Kidney capillary endothelial cell (primary cell): ENCODE data around the gene ITSN2.
A peak's percentile ranks its signal among the peaks of the same experiment; 100 is the strongest.

ENCODE experiments used
- DNase-seq: peaks from one replicate; pipeline ENCODE4 v3.0.0-alpha.2; 2018; ENCODE audit warnings: low spot score

The ITSN2 gene

DNA sequence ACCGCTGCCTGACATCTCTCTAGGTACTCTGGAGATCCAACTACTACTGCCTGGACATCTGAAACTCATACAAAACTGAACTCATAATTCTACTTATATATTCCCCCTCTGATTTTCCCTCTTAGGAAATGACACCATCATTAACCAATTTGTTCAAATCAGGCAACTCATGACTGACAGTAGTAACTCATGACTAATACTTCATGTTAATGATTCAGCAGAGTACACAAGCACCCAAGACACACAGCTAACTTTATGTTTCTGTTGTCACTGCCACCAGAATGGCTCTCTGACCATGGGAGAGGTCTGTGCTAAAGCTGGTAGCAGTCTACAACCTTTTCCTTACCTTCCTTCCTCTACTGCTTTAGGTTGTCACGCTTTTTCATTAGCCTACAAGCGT is 91.1 kb downstream of the ITSN2 start:
- DNase-seq, result peak; percentile 89

DNA sequence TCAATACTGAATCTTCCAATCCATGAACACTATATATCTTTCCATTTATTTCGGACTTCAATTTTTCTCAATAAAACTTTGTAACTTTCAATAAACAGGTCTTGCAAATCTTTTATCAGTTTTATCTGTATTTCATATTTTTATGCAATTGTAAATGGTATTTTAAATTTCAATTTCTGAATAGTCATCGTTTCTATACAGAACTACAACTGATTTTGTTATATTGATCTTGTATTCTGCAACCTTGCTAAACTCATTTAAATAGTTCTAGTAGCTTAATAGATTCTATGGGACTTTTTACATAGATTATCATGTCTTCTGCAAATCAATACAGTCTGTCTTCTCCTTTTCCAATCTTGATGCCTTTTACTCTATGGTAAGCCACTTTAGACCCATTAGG is 95.1 kb downstream of the ITSN2 start:
- no peak for DNase-seq

DNA sequence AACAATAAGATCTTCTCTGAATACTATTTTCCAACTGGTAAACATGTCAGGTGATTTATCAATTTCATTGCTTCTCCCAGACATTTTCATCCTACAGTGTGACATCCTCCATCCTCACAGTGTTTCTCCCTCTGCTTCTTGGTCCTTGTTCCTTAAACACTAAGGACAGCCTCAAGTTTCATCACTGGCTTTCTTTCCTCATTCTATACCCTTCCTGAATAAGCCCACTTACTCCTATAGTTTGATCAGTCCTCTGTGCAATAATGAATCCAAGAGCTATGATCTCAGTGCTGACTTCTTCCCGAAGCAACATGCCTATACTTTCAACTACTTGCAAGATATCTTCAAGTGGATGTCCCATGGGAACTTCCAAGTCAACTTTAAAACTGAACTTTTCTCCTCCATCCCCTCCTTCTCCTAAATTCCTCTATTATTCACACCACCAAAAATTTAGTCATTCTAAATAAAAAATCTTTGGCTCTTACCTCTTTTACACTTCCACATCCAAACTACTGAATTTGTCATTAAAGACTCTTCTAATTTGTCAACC is 97.8 kb downstream of the ITSN2 start:
- DNase-seq, result no peak

DNA sequence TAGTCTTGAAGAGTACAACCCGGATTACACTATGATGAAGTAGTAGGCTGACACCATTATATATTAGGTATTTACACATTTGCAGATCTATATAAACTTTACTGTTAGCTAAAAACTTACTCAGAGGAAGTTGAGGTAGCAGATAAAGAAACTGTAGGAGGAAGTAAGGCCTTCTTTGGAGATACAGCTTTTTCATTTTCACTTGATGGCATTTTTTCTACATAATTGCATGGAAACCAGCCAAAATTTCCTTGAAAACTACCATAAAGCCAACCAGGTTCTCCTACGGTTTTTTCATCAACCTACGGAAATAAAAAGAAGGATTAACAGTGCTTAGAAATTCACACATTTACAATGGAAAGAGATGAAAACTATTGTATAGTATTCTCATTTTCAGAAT is 98.9 kb downstream of the ITSN2 start:
- no peak for DNase-seq

DNA sequence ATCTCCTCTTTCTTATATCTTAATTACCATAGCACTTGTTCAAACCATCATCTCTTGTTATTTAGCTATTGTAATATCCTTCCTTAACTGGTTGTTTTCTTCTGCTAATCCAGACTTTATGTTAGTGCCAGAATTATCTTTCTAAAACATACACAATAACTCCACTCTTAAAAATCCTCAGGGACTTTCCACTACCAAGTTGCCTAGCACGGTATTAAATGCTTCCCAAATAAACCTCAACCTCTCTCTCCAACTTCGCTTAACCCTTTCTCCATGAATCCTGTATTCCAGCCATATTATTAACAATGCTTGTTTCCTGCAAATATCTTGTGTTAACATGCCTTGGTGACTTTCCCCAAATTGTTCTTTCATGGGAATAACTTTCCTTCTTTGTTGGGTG is 101.0 kb downstream of the ITSN2 start:
- no peak for DNase-seq

DNA sequence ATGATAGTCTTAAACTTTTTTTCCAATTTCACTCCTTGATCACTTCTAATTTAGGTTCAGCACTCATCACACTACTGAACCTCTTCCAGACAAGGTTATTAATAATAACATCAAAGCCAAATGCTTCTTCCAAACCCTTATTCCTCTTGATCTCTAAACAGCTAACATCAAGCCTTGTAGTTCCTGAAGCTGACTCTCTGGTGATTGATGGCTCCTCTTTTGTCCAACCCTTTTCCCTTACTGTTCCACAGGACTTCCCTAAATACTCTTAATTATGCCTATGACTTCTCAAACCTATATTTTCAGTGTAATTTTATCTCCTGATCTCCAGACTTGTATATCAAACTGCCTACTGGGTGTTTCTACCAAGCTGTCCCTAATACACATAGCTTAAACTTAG is 101.6 kb downstream of the ITSN2 start:
- no peak for DNase-seq

DNA sequence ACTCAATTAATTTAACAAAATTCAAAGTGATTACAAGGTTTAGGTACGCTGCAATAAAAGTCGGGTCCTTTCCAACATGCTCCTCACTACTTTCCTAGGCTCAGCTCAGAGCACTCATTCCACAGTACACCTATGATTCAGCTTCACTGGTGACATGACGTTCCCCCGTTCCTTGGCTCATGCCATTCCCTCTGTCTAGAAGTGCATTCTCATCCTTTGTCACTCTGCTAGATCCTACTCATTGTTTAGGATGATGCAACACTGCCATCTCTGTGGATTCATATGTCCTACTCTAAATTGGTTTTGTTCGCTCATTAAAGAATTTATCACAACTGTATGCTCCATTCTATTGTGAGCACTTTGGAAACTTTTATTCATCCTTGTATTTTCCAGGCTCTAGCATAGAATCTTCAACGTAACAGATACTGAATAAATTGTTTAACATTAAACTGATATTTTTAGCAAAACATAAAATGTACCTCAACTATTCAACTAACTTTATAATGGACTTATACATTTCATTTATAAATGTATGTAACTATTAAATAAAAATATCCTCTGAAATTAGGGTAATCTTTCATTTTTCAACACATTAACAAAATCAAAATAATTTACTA is 106.9 kb downstream of the ITSN2 start:
- no peak for DNase-seq

DNA sequence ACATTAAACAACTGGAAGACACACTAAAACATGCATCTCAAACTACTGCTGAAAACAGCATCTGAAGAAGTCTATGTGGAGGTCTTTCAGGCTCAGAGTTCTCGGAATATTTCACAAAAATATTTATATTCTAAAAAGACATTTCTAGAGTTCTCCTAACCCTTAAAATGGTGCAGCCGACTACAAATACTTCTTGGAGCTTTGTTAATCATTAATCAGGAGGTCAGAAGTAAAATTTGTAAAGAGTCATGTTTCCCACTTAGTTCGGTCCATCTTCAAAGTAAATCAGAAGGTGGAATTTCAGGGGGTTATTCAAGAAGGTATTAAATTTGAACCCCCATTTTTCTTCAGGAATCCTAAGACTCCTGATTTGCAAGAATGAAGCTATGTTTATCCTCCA is 112.7 kb downstream of the ITSN2 start:
- DNase-seq, result no peak

DNA sequence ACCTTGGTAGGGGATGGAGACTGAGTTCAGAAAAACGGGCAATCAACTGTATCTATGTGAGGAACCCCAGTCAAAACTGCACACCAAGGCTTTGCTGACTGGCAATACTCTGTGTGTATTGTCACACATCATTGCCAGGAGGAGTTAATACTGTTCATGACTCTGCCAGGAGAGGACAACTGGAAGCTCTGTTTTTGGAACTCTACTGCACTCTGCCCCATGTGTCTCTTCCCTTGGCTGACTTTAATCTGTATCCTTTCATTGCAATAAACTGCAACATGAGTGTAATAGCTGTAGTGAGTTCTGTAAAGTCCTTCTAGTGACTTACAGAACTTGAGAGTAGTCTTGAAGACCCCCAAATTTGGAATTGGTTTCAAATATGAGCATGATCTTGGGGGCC is 113.2 kb downstream of the ITSN2 start:
- no peak for DNase-seq

DNA sequence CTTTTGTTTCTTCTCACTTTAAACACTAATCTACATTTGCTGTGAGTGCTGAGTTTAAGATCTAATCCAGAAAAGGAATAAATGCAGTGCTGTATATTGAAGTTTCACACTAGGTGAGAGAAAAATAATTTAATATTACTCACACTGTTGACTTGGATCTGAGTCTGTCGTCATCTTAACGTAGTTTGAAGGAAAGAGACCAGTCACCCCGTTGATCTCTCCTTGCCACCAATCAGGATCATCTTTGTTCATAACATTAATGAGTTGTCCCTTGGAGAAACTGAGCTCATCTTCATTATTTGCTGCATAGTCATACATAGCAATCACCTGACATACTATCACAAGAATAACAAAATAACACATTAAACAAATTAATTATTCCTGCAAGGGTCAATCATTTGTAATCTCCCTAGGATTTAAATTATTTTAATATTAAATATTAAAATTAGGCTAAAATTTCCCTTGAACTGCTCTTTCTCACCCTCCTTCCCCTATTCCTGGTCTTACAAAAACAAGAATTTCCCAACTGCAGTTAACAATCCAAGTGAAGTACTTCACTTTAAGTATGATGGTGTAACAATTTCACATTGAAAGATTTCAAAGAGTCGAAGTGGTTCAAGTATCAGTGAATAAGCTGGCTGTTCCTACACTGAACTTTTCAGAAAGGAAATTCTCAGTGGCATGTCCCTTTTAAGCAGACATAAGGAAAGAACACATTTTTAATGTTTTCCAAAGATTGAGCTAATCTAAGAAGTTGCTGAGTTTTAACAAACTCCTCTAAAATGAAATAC is 114.2 kb downstream of the ITSN2 start:
- DNase-seq, result no peak

DNA sequence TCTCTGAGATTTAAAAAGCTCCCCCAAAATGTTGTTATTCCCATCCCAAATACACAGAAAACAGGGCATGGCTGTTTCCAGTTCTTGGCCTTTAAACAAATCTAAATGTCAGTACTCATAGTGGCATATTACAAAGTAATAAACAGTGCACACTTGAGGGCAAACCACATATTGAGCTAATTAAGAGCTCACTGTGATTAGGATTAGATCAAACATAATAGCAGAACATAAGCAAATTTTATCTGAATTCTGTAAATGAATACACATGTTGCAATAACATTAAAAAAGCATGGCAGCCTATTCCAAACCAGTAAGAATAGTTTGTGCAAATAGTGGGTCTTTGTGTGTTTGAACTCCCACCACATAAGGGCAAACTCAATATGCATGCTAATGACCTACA is 118.8 kb downstream of the ITSN2 start:
- no peak for DNase-seq

DNA sequence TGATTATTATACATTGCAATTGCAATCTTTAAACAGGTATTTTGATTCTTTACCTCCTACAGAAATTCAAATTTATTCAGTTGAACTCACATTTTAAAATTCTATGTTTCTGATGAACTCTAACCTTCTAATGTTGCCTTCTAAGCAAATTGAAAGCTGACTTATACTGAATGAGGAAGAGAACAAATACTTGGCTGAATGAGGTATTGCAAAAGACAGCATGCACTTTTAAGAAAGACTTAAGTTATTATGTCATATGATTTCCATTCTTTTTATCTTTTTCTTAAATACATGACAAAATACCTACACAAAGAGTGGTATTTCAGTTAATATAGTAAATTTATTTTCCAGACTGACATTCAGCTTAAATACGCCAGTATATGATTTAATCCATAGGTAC is 120.8 kb downstream of the ITSN2 start:
- no peak for DNase-seq

DNA sequence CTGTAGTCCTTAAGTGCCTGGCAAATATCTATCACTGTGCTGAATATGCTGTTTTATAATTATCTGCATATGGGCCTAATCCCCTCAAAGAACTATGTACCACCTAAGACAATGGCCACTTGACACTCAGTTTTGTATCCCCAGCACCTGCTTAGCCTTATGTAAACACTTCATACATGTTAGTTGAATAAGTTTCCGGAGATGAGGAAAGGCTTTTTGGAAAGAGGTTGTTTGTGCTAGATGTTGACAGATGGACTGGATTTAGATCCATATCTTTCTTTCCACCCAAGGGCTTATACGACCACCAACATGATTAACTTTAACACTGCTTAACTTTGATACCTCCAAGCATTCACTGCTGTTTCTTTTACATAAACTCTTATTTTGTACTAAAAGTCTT is 122.2 kb downstream of the ITSN2 start:
- DNase-seq, result no peak

DNA sequence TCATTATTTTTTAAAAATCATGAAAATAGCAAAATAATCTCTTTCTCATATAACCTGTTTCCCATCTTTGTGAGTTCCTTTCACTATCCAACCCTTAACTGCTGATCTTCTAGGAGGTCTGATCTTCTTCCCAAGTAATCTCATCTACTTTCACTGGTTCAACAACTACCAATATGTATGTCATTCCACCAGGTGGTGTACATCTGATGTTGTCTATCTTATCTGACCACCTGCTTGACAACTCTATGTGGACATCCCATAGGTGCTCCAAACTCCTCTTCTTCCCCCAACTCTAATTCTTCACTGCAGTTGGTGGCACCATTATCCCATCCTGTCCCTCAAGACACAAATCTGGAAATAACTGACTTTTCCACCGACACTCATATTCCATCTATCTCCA is 123.0 kb downstream of the ITSN2 start:
- no peak for DNase-seq

DNA sequence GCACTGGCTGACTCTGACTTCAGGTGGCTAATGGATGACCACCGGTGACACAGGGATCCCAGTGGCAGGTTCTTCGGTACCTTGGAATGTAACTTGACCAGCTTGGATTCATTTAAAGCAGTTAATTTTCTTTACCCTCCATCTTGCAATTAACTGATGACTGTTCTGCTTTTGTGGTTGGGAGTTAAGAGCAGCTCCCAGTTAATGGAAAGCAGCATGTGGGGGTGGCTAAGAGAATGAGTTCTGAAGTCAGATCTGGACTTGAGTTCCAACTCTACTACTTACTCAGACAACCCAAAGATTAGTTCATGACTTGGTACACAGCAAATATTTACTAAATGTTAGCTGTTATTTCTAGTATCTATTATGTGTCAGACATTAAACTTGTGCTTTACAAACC is 127.0 kb downstream of the ITSN2 start:
- DNase-seq, result no peak

DNA sequence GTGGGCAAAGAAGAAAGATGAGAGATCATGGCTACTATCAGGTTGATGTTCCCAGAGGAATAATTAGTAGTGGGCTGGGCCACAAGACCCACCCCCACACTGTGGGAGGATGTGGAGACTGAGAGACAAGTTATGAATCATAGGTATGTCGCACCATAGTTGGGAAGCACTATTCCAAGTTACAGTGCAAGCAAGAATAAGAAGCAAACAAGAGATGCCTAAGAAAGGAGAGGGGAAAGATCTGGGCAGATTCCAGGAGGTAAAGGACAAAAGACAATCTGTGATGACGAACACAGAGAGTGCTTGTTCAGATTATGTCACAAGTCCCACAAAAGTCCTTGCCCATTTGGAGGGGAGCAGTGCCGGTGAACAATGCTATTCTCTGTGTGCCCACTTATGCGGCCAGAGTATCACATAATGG is 128.9 kb downstream of the ITSN2 start:
- no peak for DNase-seq

DNA sequence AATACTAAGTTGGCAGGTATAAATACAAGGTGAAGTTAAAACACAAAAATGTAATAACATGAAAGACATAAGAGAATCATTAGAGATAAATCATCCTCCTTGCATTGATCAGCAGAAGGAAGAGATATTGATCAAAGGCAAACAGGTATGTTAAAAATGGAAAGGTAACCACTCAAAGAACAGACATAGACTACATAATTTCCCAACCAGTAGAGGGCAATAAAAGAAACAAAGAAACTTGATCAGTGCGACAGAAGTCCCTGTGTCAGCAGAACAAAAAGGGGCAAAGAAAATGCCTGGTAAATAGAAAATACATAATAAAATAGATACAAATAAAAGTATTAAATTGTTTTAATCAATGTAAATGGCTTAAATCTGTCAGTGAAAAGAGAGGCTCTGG is 131.9 kb downstream of the ITSN2 start:
- peak; percentile 26 for DNase-seq

DNA sequence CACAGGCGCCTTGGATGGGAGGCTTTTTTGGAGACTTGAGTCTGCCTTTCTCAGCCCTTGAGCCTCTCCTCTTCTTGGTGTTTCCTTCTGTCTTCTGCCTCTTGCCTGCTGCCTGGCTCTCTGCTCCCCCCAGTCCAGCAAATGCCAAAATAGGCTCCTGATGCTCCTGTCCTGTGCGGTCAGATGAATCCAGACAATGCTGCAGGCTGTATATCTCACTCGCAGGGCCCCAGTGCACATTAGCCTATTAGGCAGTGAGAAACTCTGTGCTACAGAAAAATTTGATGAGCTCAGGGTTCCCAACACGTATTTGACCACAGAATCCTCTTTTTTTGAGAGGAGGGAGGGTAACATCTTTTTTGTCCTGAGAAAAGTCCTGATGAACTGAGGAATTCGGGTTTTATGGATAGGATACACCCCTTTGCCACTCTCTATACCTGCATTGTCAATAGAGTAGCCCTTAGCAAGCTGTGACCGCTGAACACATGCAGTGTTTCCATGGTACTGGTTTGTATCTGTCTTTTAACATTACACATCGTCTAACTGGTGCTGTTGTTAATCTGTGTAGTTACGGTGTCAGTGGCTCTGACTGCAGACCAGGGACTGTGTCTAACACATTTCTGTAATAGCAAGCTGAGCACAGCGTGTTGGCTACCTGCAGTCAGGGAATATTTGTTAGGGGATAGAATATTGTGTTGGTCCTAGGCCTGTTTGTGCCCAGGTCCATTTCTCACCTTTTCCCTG is 134.7 kb downstream of the ITSN2 start:
- DNase-seq, result no peak

DNA sequence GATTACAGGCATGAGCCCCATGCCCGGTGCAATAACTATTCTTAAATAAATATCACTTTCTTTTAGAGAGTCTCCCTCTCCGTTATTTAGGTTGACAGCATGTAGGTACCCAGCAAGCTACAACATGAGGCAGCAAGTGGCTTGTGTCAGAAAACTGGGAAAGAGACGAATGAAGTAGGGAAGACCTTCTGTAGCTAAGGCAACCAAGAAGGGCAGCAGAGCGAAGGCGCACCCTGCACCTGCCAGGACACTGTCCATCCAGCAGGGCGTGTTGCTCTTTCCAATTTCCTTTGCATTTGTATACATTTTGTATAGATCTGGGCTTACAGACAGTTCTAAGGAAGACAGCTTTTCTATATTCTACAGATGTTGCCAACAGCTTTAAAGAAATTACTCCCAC is 137.4 kb downstream of the ITSN2 start:
- no peak for DNase-seq

DNA sequence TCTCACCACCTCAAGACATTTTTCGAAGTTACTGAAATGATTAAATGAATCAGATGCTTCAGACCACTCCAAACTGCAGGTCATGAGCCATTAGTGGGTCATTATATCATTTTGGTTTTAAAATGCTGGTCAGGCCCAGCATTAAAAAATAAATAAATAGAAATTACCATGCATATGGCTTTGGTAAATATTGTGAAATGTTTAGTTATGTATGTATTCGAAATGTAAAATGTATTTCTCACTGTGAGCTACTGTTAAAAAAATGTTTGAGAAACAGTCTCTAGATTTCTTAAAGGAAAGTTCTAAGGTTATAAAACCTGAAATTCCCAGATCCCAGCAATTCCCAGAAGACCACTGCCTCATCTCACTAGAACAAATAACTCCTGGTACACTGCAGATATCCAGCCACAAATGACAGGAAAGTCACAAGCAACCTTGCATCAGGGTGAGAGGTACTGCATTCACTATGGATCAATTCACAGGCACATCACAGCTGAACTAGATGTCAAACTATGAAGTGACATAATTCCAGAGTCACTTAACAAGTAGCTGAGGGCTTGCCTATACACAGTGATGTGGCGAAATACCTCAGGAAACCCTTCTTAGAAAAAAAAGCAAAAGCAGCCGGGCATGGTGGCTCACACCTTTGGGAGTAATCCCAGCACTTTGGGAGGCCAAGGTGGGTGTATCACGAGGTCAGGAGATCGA is 138.8 kb downstream of the ITSN2 start:
- DNase-seq, result no peak

DNA sequence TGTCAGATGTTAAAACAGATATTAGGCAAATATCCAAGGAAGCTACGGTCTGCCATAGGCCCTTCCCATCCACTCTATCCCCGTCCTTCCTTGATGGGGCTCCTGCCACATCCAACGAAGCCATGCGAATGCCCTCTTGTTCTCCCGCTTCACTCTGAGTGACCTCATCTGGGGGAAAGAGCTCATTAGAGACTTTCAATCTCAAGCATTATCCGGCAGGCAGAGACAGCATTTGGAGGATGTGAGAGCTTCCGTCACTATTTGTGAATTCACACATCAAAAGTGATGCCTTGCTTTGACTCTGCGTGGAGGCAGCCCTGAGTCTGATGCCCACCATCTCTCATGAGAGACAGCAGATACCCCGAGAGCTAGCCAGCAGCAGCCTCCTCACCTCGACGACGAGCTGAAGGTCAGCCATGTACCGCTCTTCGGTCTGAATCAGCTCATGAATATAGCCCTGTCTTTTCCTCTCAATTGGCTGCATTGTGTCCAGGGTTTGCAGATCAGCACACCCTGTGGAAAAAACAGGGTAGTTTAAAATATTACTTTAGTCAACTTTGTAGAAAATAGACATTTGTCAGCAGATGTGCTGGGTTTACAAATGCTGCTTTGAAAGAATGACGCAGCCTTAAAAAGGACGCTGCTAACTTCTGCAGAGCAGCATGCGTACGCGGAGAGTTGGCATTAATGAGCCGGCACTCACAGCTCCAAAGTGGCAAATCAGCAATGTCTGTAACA is 139.6 kb downstream of the ITSN2 start:
- DNase-seq, result no peak

DNA sequence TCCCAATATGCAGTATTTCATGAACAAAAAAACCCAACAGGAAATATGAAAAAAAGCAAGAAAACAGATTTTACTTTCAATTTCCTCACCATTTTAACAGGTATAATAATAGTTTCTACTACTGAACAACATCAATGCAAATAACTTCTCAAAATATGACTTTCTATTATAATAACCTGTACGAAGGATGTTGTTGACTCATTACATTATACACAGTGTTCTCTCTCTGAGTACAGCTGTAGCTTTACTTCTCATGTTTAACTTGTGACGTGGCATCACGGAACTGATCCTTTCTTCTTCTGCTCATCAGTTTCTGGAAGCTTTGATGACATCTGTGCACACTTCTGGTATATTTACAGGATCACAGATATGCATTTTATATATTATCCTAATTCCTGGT is 145.5 kb downstream of the ITSN2 start:
- DNase-seq, result no peak
